Activated CD8-positive, alpha-beta memory T cell treated with anti-CD3 and anti-CD28 coated beads for 1 hour (primary cell): ENCODE measurements around the gene CELA2B.
"Not testable (repeated sequence)": the region's sequence is repeated elsewhere in the genome, so short reads cannot be mapped to it uniquely, and the experiment has no call there.

Source experiments
- DNase-seq, 2 donors: peaks; one replicate each; pipeline ENCODE4 v3.0.0-alpha.2; 2020; ENCODE audit warnings: low read depth in 1 of 2; ENCODE audit errors: extremely low read depth in 1 of 2

CELA2B gene

GRCh38 chr1:15444468-15445389 lies 31.2 kb upstream of the CELA2B start:
- no peak for DNase-seq

GRCh38 chr1:15445390-15446122 lies 30.3 kb upstream of the CELA2B start:
- DNase-seq = no peak

GRCh38 chr1:15446212-15446611 lies 29.7 kb upstream of the CELA2B start:
- no peak for DNase-seq

- no peak for DNase-seq
Measured at GRCh38 chr1:15448877-15449462, 26.9 kb upstream of the CELA2B start.

GRCh38 chr1:15449567-15449966 lies 26.3 kb upstream of the CELA2B start:
- no peak for DNase-seq

GRCh38 chr1:15451014-15451722 lies 24.7 kb upstream of the CELA2B start:
- no peak for DNase-seq

GRCh38 chr1:15452216-15452615 lies 23.7 kb upstream of the CELA2B start:
- DNase-seq = no peak

- DNase-seq = no peak
Measured at GRCh38 chr1:15452866-15453571, 22.9 kb upstream of the CELA2B start.

GRCh38 chr1:15453734-15454133 lies 22.2 kb upstream of the CELA2B start:
- DNase-seq = no peak

GRCh38 chr1:15454256-15454655 lies 21.6 kb upstream of the CELA2B start:
- DNase-seq = no peak

GRCh38 chr1:15455522-15455921 lies 20.4 kb upstream of the CELA2B start:
- no peak for DNase-seq

GRCh38 chr1:15456313-15456954 lies 19.5 kb upstream of the CELA2B start, which contains the start of gene CELA2A:
Gene CELA2A (plus strand): TSS chr1:15456732. CDS start chr1:15456754, 22 bp downstream.
- DNase-seq = no peak

GRCh38 chr1:15457585-15457984 lies 18.3 kb upstream of the CELA2B start:
- DNase-seq = no peak

GRCh38 chr1:15458388-15458787 lies 17.5 kb upstream of the CELA2B start:
- DNase-seq = not testable (repeated sequence)

GRCh38 chr1:15459771-15460707 lies 15.9 kb upstream of the CELA2B start:
- no peak for DNase-seq

- no peak for DNase-seq
Measured at GRCh38 chr1:15460708-15461095, 15.2 kb upstream of the CELA2B start.

GRCh38 chr1:15463064-15463800 lies 12.7 kb upstream of the CELA2B start:
- not testable (repeated sequence) for DNase-seq

- DNase-seq = not testable (repeated sequence)
Measured at GRCh38 chr1:15463926-15464322, 12.0 kb upstream of the CELA2B start.
